ENCODE results near the gene SCN2A. TPM values are rescaled to one million over a fixed set of nuclear protein-coding genes. Genes with fewer than 3 reads are reported as not detected.
A peak's percentile ranks its signal among the peaks of the same experiment; 100 is the strongest.

Gene SCN2A
- total RNA-seq, 1 experiment from 2014 or later: 0.39 TPM

- Mint-ChIP-seq H3K9me3 (peaks cover 53% of the 10 kb centered on the region), H3K4me1 (peaks cover 14% of the 10 kb centered on the region), H3K27me3 (ENCODE audit: low read depth) (no peaks in the 10 kb centered on the region), H3K27ac (no peak overlapping the region), H3K4me3 (no peak overlapping the region), H3K36me3 (peaks cover 42% of the 10 kb centered on the region)
- DNase-seq (ENCODE audit: low spot score) (no peak), ATAC-seq (peak; percentile 83)
- TF ChIP-seq, protein P1, sequence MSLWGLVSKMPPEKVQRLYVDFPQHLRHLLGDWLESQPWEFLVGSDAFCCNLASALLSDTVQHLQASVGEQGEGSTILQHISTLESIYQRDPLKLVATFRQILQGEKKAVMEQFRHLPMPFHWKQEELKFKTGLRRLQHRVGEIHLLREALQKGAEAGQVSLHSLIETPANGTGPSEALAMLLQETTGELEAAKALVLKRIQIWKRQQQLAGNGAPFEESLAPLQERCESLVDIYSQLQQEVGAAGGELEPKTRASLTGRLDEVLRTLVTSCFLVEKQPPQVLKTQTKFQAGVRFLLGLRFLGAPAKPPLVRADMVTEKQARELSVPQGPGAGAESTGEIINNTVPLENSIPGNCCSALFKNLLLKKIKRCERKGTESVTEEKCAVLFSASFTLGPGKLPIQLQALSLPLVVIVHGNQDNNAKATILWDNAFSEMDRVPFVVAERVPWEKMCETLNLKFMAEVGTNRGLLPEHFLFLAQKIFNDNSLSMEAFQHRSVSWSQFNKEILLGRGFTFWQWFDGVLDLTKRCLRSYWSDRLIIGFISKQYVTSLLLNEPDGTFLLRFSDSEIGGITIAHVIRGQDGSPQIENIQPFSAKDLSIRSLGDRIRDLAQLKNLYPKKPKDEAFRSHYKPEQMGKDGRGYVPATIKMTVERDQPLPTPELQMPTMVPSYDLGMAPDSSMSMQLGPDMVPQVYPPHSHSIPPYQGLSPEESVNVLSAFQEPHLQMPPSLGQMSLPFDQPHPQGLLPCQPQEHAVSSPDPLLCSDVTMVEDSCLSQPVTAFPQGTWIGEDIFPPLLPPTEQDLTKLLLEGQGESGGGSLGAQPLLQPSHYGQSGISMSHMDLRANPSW (CRISPR knock-in tag; conservative IDR thresholded peaks at IDR 0.05; ENCODE audit: low read depth): no peak
- TF ChIP-seq NFATC4 (CRISPR knock-in tag; IDR thresholded peaks at IDR 0.05): no peak
- no peak for TF ChIP-seq FOXP1 (CRISPR knock-in tag; IDR thresholded peaks at IDR 0.05; ENCODE audit: borderline replicate concordance)
- no peak for TF ChIP-seq ZNF532 (CRISPR knock-in tag; IDR thresholded peaks at IDR 0.05; ENCODE audit: borderline replicate concordance)
- TF ChIP-seq, protein P2, sequence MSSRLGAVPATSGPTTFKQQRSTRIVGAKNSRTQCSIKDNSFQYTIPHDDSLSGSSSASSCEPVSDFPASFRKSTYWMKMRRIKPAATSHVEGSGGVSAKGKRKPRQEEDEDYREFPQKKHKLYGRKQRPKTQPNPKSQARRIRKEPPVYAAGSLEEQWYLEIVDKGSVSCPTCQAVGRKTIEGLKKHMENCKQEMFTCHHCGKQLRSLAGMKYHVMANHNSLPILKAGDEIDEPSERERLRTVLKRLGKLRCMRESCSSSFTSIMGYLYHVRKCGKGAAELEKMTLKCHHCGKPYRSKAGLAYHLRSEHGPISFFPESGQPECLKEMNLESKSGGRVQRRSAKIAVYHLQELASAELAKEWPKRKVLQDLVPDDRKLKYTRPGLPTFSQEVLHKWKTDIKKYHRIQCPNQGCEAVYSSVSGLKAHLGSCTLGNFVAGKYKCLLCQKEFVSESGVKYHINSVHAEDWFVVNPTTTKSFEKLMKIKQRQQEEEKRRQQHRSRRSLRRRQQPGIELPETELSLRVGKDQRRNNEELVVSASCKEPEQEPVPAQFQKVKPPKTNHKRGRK (CRISPR knock-in tag; IDR thresholded peaks at IDR 0.05; ENCODE audit: borderline replicate concordance): no peak
- TF ChIP-seq ZNF219 (CRISPR knock-in tag; IDR thresholded peaks at IDR 0.05; ENCODE audit: borderline replicate concordance): no peak
- TF ChIP-seq ZNF121 (CRISPR knock-in tag; IDR thresholded peaks at IDR 0.05): peak; percentile 81; the same call in 1 of the 2 replicates
- ChIA-PET CTCF (no interaction called here), POLR2A (no interaction called here)
Observed at GRCh38 chr2:165423081-165423480, 183.9 kb downstream of the SCN2A start.

DNA sequence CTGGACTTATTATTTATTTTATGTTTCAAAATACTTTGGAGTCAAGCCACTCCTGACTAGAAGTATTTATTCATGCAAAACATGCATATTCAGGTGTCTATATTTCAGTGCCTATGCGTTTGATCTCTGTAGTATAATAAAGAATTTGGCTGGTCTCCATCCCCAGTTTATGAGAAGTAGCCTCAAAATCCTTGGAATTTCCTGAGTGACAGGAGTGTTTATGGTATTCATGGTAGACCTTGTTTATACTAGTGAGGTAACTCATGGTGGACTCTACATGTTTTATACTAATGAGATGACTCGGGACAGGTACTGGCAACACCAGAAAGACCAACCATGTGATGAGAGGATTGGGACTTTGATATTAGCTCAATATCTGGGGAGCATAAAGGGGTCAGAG is 186.3 kb downstream of the SCN2A start:
- ChIA-PET POLR2A (no interaction called here), CTCF (no interaction called here)
- Mint-ChIP-seq H3K4me1 (peaks cover 7% of the 10 kb centered on the region), H3K27ac (no peak overlapping the region), H3K4me3 (no peak overlapping the region), H3K27me3 (ENCODE audit: low read depth) (no peaks in the 10 kb centered on the region), H3K9me3 (peaks cover 48% of the 10 kb centered on the region), H3K36me3 (peaks cover 39% of the 10 kb centered on the region)
- ATAC-seq: no peak
- no peak for DNase-seq (ENCODE audit: low spot score)
- TF ChIP-seq ZNF219 (CRISPR knock-in tag; IDR thresholded peaks at IDR 0.05; ENCODE audit: borderline replicate concordance): no peak
- no peak for TF ChIP-seq FOXP1 (CRISPR knock-in tag; IDR thresholded peaks at IDR 0.05; ENCODE audit: borderline replicate concordance)
- TF ChIP-seq IRF2 (CRISPR knock-in tag; IDR thresholded peaks at IDR 0.05; ENCODE audit: borderline replicate concordance, low read depth): no peak
- no peak for TF ChIP-seq ZNF138 (CRISPR knock-in tag; conservative IDR thresholded peaks at IDR 0.05)
- TF ChIP-seq, protein P3, sequence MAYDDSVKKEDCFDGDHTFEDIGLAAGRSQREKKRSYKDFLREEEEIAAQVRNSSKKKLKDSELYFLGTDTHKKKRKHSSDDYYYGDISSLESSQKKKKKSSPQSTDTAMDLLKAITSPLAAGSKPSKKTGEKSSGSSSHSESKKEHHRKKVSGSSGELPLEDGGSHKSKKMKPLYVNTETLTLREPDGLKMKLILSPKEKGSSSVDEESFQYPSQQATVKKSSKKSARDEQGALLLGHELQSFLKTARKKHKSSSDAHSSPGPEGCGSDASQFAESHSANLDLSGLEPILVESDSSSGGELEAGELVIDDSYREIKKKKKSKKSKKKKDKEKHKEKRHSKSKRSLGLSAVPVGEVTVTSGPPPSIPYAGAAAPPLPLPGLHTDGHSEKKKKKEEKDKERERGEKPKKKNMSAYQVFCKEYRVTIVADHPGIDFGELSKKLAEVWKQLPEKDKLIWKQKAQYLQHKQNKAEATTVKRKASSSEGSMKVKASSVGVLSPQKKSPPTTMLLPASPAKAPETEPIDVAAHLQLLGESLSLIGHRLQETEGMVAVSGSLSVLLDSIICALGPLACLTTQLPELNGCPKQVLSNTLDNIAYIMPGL (CRISPR knock-in tag; IDR thresholded peaks at IDR 0.05): no peak
- TF ChIP-seq NR1H2 (CRISPR knock-in tag; IDR thresholded peaks at IDR 0.05): no peak
- TF ChIP-seq ESRRA (CRISPR knock-in tag; IDR thresholded peaks at IDR 0.05; ENCODE audit: borderline replicate concordance): no peak
- TF ChIP-seq JUN (CRISPR knock-in tag; IDR thresholded peaks at IDR 0.05): no peak
- TF ChIP-seq, protein P4, sequence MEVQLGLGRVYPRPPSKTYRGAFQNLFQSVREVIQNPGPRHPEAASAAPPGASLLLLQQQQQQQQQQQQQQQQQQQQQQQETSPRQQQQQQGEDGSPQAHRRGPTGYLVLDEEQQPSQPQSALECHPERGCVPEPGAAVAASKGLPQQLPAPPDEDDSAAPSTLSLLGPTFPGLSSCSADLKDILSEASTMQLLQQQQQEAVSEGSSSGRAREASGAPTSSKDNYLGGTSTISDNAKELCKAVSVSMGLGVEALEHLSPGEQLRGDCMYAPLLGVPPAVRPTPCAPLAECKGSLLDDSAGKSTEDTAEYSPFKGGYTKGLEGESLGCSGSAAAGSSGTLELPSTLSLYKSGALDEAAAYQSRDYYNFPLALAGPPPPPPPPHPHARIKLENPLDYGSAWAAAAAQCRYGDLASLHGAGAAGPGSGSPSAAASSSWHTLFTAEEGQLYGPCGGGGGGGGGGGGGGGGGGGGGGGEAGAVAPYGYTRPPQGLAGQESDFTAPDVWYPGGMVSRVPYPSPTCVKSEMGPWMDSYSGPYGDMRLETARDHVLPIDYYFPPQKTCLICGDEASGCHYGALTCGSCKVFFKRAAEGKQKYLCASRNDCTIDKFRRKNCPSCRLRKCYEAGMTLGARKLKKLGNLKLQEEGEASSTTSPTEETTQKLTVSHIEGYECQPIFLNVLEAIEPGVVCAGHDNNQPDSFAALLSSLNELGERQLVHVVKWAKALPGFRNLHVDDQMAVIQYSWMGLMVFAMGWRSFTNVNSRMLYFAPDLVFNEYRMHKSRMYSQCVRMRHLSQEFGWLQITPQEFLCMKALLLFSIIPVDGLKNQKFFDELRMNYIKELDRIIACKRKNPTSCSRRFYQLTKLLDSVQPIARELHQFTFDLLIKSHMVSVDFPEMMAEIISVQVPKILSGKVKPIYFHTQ (CRISPR knock-in tag; IDR thresholded peaks at IDR 0.05): no peak
- TF ChIP-seq, protein P5, sequence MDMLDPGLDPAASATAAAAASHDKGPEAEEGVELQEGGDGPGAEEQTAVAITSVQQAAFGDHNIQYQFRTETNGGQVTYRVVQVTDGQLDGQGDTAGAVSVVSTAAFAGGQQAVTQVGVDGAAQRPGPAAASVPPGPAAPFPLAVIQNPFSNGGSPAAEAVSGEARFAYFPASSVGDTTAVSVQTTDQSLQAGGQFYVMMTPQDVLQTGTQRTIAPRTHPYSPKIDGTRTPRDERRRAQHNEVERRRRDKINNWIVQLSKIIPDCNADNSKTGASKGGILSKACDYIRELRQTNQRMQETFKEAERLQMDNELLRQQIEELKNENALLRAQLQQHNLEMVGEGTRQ (CRISPR knock-in tag; IDR thresholded peaks at IDR 0.05): no peak
- TF ChIP-seq, protein P6, sequence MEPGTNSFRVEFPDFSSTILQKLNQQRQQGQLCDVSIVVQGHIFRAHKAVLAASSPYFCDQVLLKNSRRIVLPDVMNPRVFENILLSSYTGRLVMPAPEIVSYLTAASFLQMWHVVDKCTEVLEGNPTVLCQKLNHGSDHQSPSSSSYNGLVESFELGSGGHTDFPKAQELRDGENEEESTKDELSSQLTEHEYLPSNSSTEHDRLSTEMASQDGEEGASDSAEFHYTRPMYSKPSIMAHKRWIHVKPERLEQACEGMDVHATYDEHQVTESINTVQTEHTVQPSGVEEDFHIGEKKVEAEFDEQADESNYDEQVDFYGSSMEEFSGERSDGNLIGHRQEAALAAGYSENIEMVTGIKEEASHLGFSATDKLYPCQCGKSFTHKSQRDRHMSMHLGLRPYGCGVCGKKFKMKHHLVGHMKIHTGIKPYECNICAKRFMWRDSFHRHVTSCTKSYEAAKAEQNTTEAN (CRISPR knock-in tag; IDR thresholded peaks at IDR 0.05): no peak

Data from WTC11 (cell line).